NCI-H82 treated with DMSO at 0.1 percent for 48 hours (cell line): Measurements from ENCODE around the gene FBRSL1.

Experiments
- DNase-seq: peaks from one replicate; lab custom pipeline; 2025; ENCODE audit not compliant: unreplicated experiment; lab: John Stamatoyannopoulos, UW

Gene FBRSL1

DNA sequence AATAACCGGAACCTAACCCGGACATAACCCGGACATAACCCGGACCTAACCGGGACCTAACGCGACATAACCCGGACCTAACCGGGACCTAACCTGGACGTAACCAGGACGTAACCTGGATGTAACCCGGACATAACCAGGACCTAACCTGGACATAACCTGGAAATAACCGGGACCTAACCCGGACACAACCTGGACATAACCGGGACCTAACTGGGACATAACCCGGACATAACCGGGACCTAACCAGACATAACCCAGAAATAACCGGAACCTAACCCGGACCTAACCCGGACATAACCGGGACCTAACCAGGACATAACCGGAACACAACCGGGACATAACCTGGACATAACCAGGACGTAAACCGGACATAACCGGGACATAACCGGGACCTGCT, 6.7 kb upstream of the FBRSL1 start:
- no peak for DNase-seq

DNA sequence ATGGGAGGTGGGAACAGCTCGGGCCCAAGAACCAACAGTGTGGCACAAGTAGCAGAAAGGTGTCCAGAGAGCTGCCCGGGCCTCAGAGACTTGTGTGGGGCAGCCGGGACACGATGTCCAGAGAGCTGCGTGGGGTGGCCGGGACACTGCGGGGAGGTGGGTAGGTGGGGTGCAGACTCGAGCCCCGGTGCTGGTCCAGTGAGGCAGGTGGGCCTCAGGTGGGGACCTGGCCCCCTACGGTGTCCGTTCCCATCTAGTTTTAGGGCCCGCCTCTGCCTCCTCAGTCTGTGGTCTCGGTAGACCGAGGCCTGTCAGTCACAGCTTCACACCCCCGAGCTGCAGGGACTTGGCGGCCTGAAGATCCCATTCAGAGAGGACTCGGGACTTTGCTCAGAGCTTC, 6.3 kb upstream of the FBRSL1 start:
- DNase-seq: no peak

DNA sequence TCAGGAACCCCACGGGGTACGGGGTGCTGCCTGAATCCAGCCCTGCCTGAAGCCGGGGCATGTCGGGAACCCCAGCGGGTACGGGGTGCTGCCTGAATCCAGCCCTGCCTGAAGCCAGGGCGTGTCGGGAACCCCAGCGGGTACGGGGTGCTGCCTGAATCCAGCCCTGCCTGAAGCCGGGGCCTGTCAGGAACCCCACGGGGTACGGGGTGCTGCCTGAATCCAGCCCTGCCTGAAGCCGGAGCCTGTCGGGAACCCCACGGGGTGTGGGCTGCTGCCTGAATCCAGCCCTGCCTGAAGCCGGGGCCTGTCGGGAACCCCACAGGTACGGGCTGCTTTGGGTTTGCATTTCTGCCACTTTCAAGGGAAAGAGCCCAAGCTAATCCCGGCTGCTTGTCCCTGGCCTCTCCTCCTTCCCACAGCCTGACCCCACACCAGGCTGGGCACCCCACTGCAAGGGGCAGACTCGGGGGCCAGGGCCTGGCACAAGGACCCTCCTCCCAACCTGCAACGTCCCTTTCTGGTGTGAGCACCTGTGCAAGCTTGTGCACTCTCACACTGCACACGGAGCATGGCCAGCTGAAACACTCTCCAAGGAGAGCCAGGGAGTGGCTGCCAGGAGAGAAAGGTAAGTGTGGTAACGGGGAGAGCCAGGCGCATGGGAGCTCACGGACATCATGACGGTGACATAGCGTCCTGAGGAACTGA, 5.6 kb upstream of the FBRSL1 start:
- no peak for DNase-seq

DNA sequence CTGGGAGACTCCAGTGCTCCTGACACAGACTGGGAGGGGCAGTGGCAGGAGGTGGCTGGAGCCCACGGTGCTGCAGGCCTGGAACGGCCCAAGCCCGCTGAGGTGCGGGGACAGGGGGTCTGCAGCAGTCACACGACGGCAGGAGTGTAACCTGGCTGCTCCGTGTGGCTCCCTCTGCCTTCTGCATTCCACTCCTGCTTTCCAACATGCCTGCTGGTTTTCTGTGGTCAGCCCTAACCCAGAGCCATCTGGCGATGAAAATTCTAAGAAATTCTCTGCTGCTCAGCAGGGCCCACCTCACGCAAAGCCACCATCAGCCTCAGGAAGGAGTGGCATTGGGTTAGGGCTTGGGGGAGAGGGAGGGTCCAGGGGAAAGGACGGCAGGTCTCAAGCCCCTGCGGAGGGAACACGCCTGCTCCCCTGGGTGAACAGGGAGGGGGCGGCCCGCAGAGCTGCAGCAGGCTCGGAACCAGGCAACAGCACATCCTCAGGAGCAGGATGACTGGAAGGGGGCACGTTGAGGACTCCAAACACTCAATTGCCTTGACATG, 5.0 kb upstream of the FBRSL1 start:
- no peak for DNase-seq

DNA sequence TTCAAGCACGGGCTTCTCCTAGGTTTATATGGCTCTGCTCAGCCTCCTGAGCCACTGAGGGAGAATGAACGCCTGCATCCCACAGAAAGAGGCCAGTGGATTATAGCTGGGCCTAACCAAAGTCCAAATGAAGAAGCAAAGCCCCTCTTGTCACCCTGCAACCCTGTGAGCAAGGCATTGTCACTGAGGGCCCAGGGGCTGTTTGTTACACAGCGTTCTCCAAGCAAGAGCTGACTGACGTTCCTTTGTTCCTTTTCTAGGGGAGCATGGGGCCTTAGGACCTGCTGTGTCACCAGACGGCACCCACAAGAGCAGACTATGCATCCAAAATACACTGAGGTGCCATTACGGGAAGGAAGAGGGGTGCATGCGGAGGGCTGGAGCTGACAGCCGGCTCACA, 4.3 kb upstream of the FBRSL1 start:
- DNase-seq: no peak

DNA sequence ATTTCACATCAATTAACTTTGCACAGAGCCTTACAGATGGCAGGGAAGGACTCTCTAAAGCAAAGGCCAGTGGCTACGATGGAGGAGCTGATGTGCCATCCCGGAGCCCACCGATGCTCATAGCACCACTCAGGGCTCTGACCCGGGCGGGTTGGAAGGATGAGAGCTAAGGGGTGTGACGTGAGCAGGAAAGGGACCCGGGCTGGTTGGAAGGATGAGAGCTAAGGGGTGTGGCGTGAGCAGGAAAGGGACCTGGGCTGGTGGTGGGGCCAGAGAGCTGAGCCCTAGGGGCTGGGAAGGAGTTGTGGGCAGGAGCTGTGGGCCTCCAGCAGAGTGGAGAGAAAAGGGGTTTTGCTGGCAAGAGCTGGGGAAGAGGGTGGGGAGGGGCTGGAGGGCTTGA, 3.8 kb upstream of the FBRSL1 start:
- no peak for DNase-seq

DNA sequence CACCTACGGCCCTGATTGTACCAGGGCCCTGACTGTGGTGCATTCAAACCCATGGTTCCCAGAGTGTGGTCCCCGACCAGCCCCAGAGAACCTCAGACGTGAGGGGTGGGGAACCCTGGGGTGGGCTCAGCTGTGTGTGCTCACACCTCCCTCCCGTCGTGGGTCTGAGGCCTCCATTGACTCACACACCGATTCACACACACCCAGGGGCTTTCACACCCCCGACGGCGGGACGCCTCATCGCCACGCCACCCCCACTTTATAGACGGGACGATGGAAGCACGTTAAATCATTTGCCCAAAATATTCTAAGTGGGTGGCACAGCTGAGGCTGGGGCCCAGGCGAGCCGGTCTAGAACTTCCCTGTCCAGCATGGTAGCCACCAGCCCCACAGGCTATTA, 3.4 kb upstream of the FBRSL1 start:
- no peak for DNase-seq

DNA sequence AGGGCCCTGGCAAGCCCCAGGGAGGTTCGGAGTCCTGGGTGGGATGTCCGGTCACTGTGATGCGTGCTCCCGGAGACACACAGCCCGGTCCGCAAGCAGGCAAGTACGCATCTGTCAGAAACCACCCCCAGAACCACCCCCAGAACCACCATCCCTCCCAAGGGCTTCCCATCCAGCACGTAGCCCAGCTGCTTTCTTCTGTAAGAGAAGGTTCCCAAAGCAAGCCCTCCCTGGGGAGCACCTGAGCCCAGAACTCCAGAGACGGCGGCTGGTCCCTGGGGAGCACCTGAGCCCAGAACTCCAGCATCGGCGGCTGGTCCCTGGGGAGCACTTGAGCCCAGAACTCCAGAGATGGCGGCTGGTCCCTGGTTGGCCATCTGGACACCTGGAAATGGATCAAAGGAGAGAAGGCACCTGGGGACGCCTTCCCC, 2.6 kb upstream of the FBRSL1 start:
- no peak for DNase-seq

DNA sequence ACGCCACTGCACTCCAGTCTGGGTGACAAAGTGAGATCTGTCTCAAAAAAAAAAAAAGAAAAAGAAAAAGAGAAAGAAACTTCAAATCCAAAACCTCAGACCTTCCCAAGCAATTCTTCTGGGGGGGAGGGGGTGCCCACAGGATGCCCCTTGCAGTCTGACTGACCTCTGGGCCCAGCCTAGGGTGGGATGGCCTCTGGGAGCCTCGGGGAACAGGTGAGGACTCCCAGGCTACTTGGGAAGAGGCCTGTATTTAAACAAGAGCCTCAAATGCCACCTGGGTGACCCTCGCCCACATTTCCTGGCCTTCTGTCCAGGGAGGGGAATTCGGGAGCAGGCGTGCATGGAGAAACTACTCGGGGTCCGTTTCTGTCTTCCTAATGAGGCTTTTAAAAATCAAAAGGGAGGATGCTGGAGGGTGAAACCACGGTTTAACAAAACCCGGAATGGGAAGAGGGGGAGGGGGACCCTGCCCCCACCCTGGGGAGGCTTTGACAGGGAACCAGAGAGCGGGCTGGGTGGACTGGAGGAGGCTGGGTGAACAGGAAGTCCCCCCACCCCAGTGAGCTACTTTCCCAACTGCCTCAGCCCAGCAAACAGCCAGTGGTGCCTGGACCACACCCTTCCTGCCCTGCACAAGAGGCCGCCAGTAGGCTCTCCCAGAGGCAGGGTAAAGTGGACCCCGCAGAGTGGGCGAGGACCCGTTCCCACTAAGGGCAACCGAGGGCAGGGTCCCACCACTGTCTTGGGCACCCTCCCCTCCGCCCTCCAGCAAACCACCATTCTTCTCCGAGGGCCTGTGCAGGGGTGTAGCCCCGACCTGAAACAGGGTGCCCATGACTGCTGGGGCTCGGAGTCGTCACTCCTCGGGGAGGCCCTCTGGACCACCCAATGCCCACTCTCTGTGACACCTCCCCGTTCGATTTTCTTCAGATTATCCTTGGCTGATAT, 1.5 kb upstream of the FBRSL1 start:
- no peak for DNase-seq

DNA sequence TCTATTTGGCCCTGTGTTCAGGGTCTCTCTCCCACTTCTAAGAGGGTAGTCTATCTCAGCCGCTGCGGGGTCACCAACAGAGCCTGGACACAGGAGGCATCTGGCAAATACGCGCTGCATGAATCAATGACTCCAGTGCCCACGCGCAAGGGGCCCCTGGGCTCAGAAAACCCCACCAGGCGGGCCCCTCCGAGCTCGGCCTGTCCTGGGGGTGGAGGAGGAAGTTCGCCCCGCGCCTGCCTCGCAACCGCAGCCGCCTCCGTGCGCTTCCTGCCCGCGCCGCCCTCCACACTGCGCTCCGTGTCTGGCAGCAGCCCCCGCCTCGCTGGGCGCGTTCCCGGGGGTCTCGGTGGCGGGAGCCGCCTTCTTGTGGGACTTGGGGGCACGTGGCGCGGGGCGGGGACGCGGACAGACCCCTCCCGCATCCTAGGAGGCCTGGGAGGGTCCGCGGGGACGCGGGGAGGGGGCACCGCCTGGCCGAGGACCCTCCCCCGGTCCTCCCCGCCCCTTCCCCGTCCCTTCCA, 811 bp upstream of the FBRSL1 start:
- no peak for DNase-seq

DNA sequence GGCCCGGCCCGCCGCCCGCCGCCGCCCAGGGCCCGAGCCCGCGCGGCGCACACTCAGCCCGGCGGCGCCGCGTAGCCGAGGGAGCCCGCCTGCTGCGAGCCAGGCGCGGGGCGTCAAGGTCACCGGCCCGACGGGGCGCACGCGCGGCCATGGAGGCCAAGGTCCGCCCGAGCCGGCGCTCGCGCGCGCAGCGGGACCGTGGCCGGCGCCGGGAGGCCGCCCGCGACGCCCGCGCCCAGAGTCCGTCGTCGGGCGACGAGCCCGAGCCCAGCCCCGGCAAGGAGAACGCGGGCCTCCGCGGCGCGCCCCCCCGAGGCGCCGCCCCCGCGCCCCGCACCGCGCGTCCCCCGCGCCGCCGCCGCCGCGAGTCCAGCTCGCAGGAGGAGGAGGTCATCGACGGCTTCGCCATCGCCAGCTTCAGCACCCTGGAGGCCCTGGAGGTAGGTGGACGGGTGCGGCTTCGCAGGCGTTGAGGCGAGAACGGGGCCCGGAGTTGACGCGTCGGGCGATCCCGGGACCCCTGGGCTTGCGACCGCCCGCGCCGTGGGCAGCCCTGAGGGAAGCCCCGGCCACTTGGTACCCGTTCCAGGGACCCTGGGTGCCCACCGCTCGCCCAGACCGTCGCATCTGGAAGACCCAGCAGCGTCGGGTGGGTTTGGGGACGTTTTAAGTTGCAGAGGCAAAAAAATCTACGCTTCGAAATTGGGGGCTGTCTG, 629 bp downstream of the FBRSL1 start:
- no peak for DNase-seq

DNA sequence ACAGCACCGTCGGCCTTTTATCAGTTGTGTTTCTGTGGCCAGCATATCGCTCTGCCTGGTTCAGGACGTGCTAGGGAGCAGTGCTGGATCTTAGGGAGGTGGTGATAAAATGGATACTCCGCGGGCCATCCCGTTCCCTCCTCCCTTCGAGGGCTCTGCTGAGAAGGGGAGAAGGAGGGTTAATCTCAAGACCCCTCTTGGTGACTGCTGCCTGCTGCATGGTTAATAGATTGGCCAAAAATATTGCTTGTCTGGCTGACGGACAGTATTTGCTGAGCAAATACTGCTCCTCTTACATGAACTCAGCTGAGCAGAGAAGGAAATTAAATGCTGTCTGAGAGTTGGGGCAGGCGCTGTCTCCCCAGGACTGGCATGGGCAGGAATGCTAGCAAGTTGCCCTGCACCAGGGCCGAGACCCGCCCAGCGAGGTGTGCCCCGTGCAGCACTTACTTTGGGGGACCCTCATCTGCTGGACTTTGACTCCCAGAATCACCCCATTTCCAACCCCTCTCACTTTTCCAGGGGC, 1.2 kb downstream of the FBRSL1 start:
- no peak for DNase-seq

DNA sequence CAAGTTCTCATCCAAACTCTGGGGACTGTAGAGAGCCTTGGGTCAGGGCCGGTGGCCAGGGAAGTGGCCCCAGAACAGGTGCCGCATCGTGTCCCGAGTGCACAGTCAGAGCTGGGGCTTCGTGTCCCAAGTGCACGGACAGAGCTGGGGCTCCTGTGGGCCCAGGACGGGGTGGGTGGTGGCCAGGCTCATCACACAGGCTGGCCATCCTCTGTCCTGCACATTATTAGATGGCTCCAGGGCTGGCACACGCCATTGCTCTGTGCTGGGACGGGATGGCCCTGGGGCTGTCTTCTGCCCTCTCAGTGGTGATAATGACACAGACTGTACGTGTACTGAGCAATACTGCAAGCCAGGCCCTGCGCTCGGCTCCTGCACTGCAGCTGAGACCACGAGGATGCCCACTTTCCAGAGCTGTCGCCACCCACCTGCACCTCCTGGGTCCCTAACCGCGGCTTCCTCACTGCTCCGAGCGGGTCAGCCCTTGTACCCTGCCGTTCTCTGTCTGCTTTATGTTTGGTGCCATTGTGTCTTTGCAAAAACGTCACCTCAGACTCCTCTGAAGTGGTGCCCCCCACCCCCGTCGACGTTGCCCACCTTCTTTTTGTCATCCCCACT, 1.9 kb downstream of the FBRSL1 start:
- DNase-seq: no peak

DNA sequence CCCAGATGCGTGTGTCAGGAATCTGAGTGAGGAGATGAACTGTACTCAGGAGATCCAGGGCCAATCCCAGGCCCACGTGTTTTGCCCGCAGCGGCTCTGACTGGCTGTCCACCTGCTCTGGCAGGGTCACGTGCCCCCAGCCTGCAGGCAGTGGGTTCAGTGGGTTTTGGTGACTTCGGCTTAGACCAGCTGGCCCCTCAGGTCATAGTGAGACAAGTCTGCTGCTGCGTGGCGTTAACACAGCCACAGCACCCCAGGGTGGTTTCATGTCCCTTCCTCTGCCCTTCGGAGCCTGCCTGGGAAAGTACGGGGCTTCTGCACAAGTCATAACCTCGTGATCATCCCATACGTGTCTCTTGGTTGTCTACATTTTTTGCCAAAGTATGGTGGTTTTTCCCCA, 2.6 kb downstream of the FBRSL1 start:
- DNase-seq: no peak

DNA sequence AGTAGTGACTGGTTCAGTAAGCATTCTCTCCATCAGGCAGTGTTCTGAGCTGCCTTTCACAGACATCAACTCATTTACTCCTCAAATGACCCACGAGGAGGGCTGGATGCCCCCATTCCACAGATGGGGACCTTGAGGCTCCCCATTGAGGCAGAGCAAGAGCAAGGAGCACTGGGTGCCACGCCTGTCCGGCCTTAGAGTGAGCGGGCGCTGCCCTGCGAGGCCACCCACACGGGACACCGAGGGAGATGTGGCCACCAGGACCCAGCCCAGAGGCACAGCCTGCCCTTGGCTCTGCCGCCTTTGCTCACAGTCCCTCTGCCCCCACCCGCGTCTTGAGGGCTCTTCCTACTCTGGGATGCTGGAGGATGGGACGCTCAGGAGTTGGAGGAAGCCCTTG, 3.0 kb downstream of the FBRSL1 start:
- no peak for DNase-seq

DNA sequence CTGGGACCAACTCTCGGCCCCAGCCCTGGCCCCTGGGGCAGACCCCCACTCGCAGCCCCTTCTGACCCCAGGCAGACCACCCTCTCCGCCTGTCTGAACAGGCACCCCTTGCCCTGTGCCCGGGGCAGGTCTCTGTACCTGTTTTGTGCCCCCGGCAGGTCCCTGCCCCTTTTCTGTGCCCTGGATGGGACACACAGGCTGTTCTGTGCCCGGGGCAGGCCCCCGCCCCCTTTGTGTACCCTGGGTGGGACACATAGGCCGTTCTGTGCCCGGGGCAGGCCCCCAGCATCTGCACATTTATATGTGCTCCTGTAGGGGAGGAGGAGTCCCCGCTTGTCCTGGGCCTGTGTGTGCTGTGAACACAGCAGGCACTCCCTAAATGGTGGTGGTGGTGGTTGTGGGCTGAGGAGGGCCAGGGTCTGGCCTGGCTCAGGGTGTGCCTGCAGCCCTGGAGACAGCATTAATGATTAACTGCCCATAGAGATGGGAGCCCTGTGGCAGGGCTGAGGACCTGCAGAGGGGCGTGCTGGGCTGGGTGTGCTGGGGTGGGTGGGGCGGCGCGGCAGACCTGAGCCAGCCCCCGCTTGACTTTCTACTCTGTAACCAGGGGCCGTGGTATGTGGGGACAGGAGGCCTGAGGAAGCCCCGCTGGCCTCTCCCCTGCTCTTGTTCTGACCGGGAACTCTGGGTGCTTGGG, 3.7 kb downstream of the FBRSL1 start:
- no peak for DNase-seq

DNA sequence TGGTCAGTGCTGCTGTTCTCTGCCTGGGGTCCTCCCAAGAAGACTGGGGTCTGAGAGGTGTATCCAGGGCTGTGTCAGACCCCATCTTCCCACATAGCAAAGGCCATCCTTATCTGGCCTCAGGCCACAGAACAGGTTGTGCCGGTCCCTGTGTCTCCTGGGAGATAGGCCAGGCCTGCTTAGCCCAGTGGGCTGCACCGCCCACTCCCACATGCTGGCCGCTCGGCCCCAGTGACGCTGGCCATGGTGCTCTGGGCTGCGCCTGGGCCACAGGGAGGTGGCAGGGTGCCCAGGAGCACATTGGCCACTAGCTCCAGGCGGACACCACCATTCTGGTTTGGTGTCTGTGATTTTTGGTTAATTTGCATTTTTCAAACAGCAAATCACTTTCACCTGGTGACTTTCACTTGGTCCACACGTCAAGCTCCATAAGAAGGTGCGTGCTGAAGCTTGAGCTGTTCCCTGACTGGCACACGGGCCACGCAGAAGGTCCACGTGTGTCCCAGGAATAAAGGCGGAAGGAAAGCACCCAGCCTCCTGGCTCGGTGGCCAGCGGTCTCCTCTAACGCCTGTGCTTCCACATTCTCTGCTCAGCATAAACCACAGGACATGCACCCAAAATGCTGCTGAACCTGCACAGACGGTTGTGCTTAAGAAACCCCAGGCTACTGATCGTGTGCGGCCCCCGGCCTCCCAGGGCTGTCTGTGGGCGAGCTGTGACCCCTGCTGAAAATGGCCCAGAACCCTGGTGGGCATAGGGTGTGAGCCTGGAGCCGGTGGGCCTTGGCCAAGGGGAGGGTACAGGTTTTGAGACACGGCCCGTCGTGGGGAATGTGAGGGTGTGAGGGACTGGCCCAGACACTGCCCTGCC, 4.6 kb downstream of the FBRSL1 start:
- no peak for DNase-seq

DNA sequence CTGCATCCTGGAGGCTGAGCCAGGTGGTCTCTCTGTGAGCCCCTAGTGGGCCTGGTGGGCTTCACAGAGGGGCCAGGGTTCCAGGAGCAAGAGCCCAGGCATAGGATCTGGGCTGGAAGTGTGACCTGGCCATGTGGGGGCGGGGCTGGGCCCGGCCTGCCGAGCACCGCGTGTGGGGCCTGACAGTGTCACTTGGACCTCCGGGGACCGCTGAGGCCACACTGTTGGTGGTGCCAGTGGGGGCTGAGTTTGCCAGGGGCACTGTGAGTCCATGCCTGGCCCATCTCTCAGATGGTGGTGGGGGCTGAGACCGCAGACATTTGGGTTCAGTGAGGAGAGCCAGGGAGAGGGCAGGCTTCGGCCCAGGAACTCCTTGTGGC, 5.2 kb downstream of the FBRSL1 start:
- DNase-seq: no peak
